IMR-90 (cell line): ENCODE measurements around the gene DNPH1. TPM values are rescaled to one million over a fixed set of nuclear protein-coding genes. Genes with fewer than 3 reads are reported as not detected.

Source experiments
- ATAC-seq: fragments of 200-7000 bp; cut with Tn5 transposase; 2 replicates; pipeline ENCODE4 v1.9.1; 2020; ENCODE audit warnings: low read depth, mild to moderate bottlenecking, moderate library complexity
- BruUV-seq: library from RNA; stranded (reverse); fragments of 400-500 nt; replicated peaks from 2 replicates; lab custom pipeline; 2021; lab: Mats Ljungman, UMichigan
- CTCF ChIA-PET: fragments of 300-600 bp; formaldehyde crosslinking; extraction: SDS; loops from one replicate; lab custom pipeline; 2021; ENCODE audit warnings: antibody characterized with exemption; lab: Yijun Ruan, JAX
- POLR2A ChIA-PET: fragments of 300-600 bp; sonication (Branson Sonifier 250); formaldehyde crosslinking; loops from one replicate; lab custom pipeline; 2022; ENCODE audit warnings: antibody characterized with exemption; ENCODE audit not compliant: unreplicated experiment; lab: Charles Lee
- DNase-seq: peaks from one replicate; pipeline ENCODE4 v3.0.0; 2013
- H2AFZ ChIP-seq: replicated peaks from 2 replicates; pipeline ENCODE3; 2013; ENCODE audit warnings: low read length, mild to moderate bottlenecking; ENCODE audit not compliant: poor library complexity
- H2AK5ac ChIP-seq: 2 replicates; pipeline ENCODE4 v1.6.1; 2013; ENCODE audit warnings: low read depth, low read length, inconsistent platforms
- H2AK9ac ChIP-seq: replicated peaks from 2 replicates; pipeline ENCODE3; 2013; ENCODE audit warnings: mild to moderate bottlenecking, low read depth, low read length, moderate library complexity; ENCODE audit not compliant: poor library complexity
- H2BK120ac ChIP-seq: 2 replicates; pipeline ENCODE4 v1.6.1; 2013; ENCODE audit warnings: low read depth, low read length, inconsistent platforms
- H2BK15ac ChIP-seq: 3 replicates; pipeline ENCODE4 v1.6.1; 2013; ENCODE audit warnings: low read depth, low read length, inconsistent platforms
- H2BK20ac ChIP-seq: 2 replicates; pipeline ENCODE4 v1.6.1; 2013; ENCODE audit warnings: low read depth, mild to moderate bottlenecking, inconsistent platforms, low read length, moderate library complexity
- H2BK5ac ChIP-seq: 2 replicates; pipeline ENCODE4 v1.6.1; 2013; ENCODE audit warnings: mild to moderate bottlenecking, low read depth, low read length, inconsistent platforms; ENCODE audit not compliant: poor library complexity, severe bottlenecking
- H3K14ac ChIP-seq: replicated peaks from 2 replicates; pipeline ENCODE4 v1.6.1; 2013; ENCODE audit warnings: low read depth, low read length, inconsistent platforms
- H3K18ac ChIP-seq: 2 replicates; pipeline ENCODE4 v1.6.1; 2013; ENCODE audit warnings: low read depth, low read length, control low read depth
- H3K23ac ChIP-seq: 2 replicates; pipeline ENCODE4 v1.6.1; 2013; ENCODE audit warnings: low read depth, low read length, inconsistent platforms
- H3K27ac ChIP-seq: 2 replicates; pipeline ENCODE4 v1.5.1; 2013; ENCODE audit warnings: mild to moderate bottlenecking, control low read depth, low read length; ENCODE audit not compliant: insufficient read depth
- H3K27me3 ChIP-seq: 2 replicates; pipeline ENCODE4 v1.6.1; 2013; ENCODE audit warnings: low read length; ENCODE audit not compliant: control insufficient read depth, insufficient read depth
- H3K36me3 ChIP-seq: 2 replicates; pipeline ENCODE4 v1.6.1; 2013; ENCODE audit warnings: low read length, mixed read lengths; ENCODE audit not compliant: control insufficient read depth, insufficient read depth
- H3K4ac ChIP-seq: 2 replicates; pipeline ENCODE4 v1.6.1; 2013; ENCODE audit warnings: low read depth, low read length, inconsistent platforms
- H3K4me1 ChIP-seq: 2 replicates; pipeline ENCODE4 v1.6.1; 2013; ENCODE audit warnings: low read length, mixed read lengths; ENCODE audit not compliant: control insufficient read depth, insufficient read depth
- H3K4me2 ChIP-seq: 2 replicates; pipeline ENCODE4 v1.6.1; 2013; ENCODE audit warnings: low read depth, mild to moderate bottlenecking, control low read depth, low read length, moderate library complexity
- H3K4me3 ChIP-seq: 2 replicates; pipeline ENCODE4 v1.5.1; 2013; ENCODE audit warnings: low read depth, mild to moderate bottlenecking, control low read depth, low read length, moderate library complexity; ENCODE audit not compliant: insufficient read depth
- H3K56ac ChIP-seq: 2 replicates; pipeline ENCODE4 v1.6.1; 2013; ENCODE audit warnings: low read length, inconsistent platforms; ENCODE audit not compliant: insufficient read depth; ENCODE audit errors: extremely low read depth
- H3K79me1 ChIP-seq, 2 experiments: 2 replicates each; pipeline ENCODE4 v1.6.1; 2013; ENCODE audit warnings: low read length in 2 of 2, inconsistent platforms in 1 of 2, low read depth in 1 of 2
- H3K9ac ChIP-seq: 2 replicates; pipeline ENCODE4 v1.6.1; 2013; ENCODE audit warnings: low read depth, low read length, control low read depth
- H3K9me1 ChIP-seq: 2 replicates; pipeline ENCODE4 v1.6.1; 2013; ENCODE audit warnings: low read length, inconsistent platforms; ENCODE audit not compliant: insufficient read depth
- H3K9me3 ChIP-seq: 2 replicates; pipeline ENCODE4 v1.6.1; 2013; ENCODE audit warnings: low read length; ENCODE audit not compliant: control insufficient read depth, insufficient read depth
- H4K20me1 ChIP-seq: 2 replicates; pipeline ENCODE4 v1.6.1; 2013; ENCODE audit warnings: low read length, inconsistent platforms; ENCODE audit not compliant: insufficient read depth
- H4K5ac ChIP-seq: 2 replicates; pipeline ENCODE4 v1.6.1; 2013; ENCODE audit warnings: mild to moderate bottlenecking, low read depth, low read length, control low read depth
- H4K8ac ChIP-seq, 2 experiments: 2 replicates each; pipeline ENCODE4 v1.6.1; 2013; ENCODE audit warnings: low read depth in 2 of 2, low read length in 2 of 2, control low read depth in 1 of 2, inconsistent platforms in 1 of 2
- H4K91ac ChIP-seq: 2 replicates; pipeline ENCODE4 v1.6.1; 2013; ENCODE audit warnings: low read depth, low read length, inconsistent platforms; ENCODE audit not compliant: insufficient read depth
- CEBPB ChIP-seq: IDR thresholded peaks from 2 replicates; pipeline ENCODE4 v1.6.1; 2012; ENCODE audit warnings: low read depth, low read length, improper control_type of control experiment
- NFE2L2 ChIP-seq: fragments of 150-350 bp; IDR thresholded peaks from 2 replicates; pipeline ENCODE4 v1.6.1; 2016; ENCODE audit warnings: low read depth, mild to moderate bottlenecking, low read length
- POLR2A ChIP-seq: IDR thresholded peaks from 2 replicates; pipeline ENCODE4 v1.6.1; 2012; ENCODE audit warnings: mild to moderate bottlenecking, low read depth, low read length
- RCOR1 ChIP-seq: IDR thresholded peaks from 2 replicates; pipeline ENCODE4 v1.6.1; 2012; ENCODE audit warnings: mild to moderate bottlenecking, low read length, improper control_type of control experiment; ENCODE audit not compliant: insufficient replicate concordance
- WGBS, 2 experiments: methylation state at CpG; one replicate each; pipeline versions ENCODE4 v1.1.5 to v1.1.7; 2013; ENCODE audit warnings: missing lambda C conversion rate in 2 of 2; ENCODE audit not compliant: insufficient read length in 1 of 2; ENCODE audit errors: extremely low coverage in 2 of 2; 5-methylcytosine and 5-hydroxymethylcytosine counted together
- dilution Hi-C: fragments of 300-500 bp; cut with HindIII; formaldehyde crosslinking; loops from one replicate; pipeline ENCODE4 v1.14.3; 2018; ENCODE audit warnings: low sequenced_read_pairs; ENCODE audit not compliant: unreplicated experiment
- in situ Hi-C: fragments of 300-500 bp; cut with MboI; formaldehyde crosslinking; loops from 3 replicates; pipeline ENCODE4 v1.14.3; 2019; ENCODE audit warnings: low sequenced_read_pairs, inconsistent platforms, mixed read lengths
- intact Hi-C: fragments of 100-400 bp; cut with micrococcal nuclease; formaldehyde crosslinking; loops from 2 replicates; pipeline ENCODE4 v1.10.0; 2022
- polyA plus RNA-seq, 3 experiments: library from polyadenylated mRNA; depleted of rRNA; stranded (reverse); fragments of >200 nt; gene quantifications; 2 replicates each; pipeline ENCODE4 v1.2.3, GENCODE V29; 2012; ENCODE audit warnings: low replicate concordance in 1 of 3
- total RNA-seq: library from RNA; depleted of rRNA; stranded (reverse); fragments of >200 nt; gene quantifications from 2 replicates; pipeline ENCODE4 v1.2.3, GENCODE V29; 2012

The DNPH1 gene
- total and polyA plus RNA-seq, 2 of the 4 experiments (the other 2 are of a cell fraction), result 19.0 to 47.8 TPM

DNA sequence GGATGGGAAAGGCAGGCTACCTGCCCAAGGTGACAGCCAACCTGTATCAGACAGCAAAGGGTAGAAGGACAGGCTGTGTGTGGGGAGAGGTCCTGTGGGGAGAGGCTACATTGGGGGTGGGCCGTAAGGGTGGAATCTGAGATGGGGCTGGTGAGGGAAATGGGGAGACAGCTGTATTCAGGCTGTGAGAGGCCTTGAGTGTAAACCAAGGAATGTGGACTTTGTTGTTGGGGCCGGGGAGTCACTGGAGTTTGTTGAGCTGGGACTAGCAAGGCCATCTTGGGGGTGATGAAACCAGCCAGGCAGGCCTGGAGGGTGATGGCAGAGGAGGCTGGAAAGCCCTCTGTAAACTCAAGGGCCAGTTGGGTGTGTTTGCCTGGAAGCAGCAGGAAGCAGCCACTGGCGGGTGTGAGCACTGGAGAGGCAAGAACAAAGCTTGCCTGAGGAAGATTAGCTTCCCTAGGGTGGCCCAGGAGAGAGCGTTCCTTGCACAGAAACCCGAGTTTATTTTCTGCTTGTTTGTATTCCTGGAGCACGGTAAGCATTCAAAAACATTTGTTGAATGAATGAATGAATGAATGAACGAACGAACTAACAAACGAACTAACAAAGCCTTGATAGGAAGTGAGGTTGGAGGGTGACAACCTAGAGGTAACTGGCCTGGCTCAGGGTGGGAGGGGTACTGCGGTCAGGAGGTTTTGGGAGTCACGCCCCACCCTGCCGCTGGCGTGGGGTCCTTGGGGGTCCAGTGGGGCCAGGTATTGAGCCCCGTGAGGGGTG is 32.9 kb upstream of the DNPH1 start:
- no peak overlapping the region for H3K4me3 ChIP-seq
- H3K27ac ChIP-seq, result no peak overlapping the region
- POLR2A ChIA-PET, result no interaction called here
- no peak overlapping the region for H3K23ac ChIP-seq
- no peak overlapping the region for H3K18ac ChIP-seq
- no peak overlapping the region for H2AK5ac ChIP-seq
- no peak overlapping the region for H3K4me2 ChIP-seq
- no peak overlapping the region for H2BK20ac ChIP-seq
- no peak overlapping the region for H3K56ac ChIP-seq
- H4K8ac ChIP-seq, result no peak overlapping the region
- no peaks in the 10 kb centered on the region for H3K9me3 ChIP-seq
- no TSS peak for BruUV-seq
- intact Hi-C loops (no loop called here), in situ Hi-C loops (loop anchor here (5.0 kb wide), 1 partner anchor 70 kb away; no protein-coding TSS in a partner anchor), dilution Hi-C loops (no loop called here)
- 65% methylated on average over 13 of the region's 14 CpGs; no CpG with 5 or more reads in 1 of the 2 experiments for WGBS, 2 experiments
- no peak overlapping the region for H4K5ac ChIP-seq
- no peaks in the 10 kb centered on the region for H3K79me1 ChIP-seq
- H3K4me1 ChIP-seq, result no peaks in the 10 kb centered on the region
- H2BK15ac ChIP-seq, result no peak overlapping the region
- H3K14ac ChIP-seq, result no peak overlapping the region
- peaks cover 34% of the 10 kb centered on the region for H3K27me3 ChIP-seq
- no peak overlapping the region for H2BK5ac ChIP-seq
- no peak overlapping the region for H4K91ac ChIP-seq
- DNase-seq, result no peak
- TF ChIP-seq RCOR1, result no peak
- no peak for TF ChIP-seq NFE2L2
- no peak for TF ChIP-seq POLR2A
- TF ChIP-seq CEBPB, result no peak
- no peak overlapping the region for H2AK9ac ChIP-seq
- CTCF ChIA-PET, result interaction anchor here (0.5 kb wide), 1 partner anchor 84 kb away, joined by 4 read pairs; no protein-coding TSS in a partner anchor
- no peak overlapping the region for H2BK120ac ChIP-seq
- no peaks in the 10 kb centered on the region for H4K20me1 ChIP-seq
- ATAC-seq, result no peak
- H3K9ac ChIP-seq, result no peak overlapping the region
- peak overlapping the region; percentile 49 for H2AFZ ChIP-seq
- no peaks in the 10 kb centered on the region for H3K9me1 ChIP-seq
- no peaks in the 10 kb centered on the region for H3K36me3 ChIP-seq
- no peak overlapping the region for H3K4ac ChIP-seq
